Upper lobe of left lung (tissue), 4 donors: ENCODE measurements around the gene VPS9D1.

Source experiments
- EP300 ChIP-seq, 4 donors: sonication (generic); formaldehyde crosslinking; IDR thresholded peaks; one replicate each; pipeline ENCODE4 v1.5.1; 2017; ENCODE audit warnings: antibody characterized with exemption in 4 of 4, control low read depth in 2 of 4
- POLR2A ChIP-seq, 4 donors: fragments of 450-650 bp; IDR thresholded peaks; one replicate each; pipeline ENCODE4 v1.5.1; 2016 to 2017; ENCODE audit warnings: antibody characterized with exemption in 4 of 4, mild to moderate bottlenecking in 2 of 4

DNA sequence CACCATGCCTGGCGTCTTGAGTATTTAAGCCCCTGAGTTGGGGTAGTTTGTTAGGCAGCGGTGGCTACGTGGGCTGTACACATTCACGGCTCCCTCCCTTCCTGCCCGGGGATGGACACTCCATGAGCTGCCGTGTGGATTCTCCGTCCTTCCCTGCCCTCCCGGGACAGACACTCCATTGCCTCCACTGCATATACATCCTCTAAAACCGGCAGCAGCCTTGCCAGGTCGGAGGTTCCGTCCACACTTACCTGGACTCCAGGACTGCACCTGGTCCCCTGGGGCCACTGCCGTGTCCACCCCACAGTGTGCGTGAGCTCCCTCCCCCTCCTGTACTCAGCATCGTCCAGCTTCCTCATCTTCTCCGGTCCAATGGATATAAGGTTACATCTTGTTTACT is 15.7 kb downstream of the VPS9D1 start:
- no peak for TF ChIP-seq POLR2A (IDR thresholded peaks at IDR 0.05)
- TF ChIP-seq EP300 (IDR thresholded peaks at IDR 0.05): no peak
